HL-60 (cell line): Measurements from ENCODE around the gene F8.

ENCODE experiments used
- CTCF ChIP-seq: IDR thresholded peaks from one replicate; pipeline ENCODE4 v1.5.1; 2011; ENCODE audit warnings: low read length, control low read depth, inconsistent platforms; ENCODE audit not compliant: insufficient read depth
- GABPA ChIP-seq: IDR thresholded peaks from 2 replicates; pipeline ENCODE4 v1.6.1; 2012; ENCODE audit warnings: low read depth
- POLR2AphosphoS5 ChIP-seq: IDR thresholded peaks from 2 replicates; pipeline ENCODE4 v1.6.1; 2012; ENCODE audit warnings: low read depth
- REST ChIP-seq: IDR thresholded peaks from 2 replicates; pipeline ENCODE4 v1.6.1; 2012; ENCODE audit warnings: low read depth; ENCODE audit not compliant: insufficient replicate concordance
- SPI1 ChIP-seq: IDR thresholded peaks from 2 replicates; pipeline ENCODE4 v1.6.1; 2012; ENCODE audit warnings: low read depth, mild to moderate bottlenecking, borderline replicate concordance

GRCh38 chrX:154827194-154828015 lies 195.1 kb downstream of the F8 start:
- TF ChIP-seq POLR2AphosphoS5 (no peak), CTCF (no peak), REST (no peak), SPI1 (no peak), GABPA (no peak)
